KBM-7 (cell line): ENCODE results near the gene PEX1.
"Not testable (repeated sequence)": the region's sequence is repeated elsewhere in the genome, so short reads cannot be mapped to it uniquely, and the experiment has no call there.

Experiments used
- DNase-seq: peaks from one replicate; pipeline ENCODE4 v3.0.0-alpha.2; 2015
- in situ Hi-C: fragments of 300-500 bp; cut with MboI; formaldehyde crosslinking; loops from 2 replicates; pipeline ENCODE4 v1.14.3; 2020; ENCODE audit warnings: low sequenced_read_pairs, low pct_unique_long_range_greater_than_20kb, mixed read lengths

Gene PEX1

GRCh38 chr7:92468589-92468988 is 59.7 kb downstream of the PEX1 start:
- in situ Hi-C loops, DNase-seq: not testable (repeated sequence)

- DNase-seq, result no peak
- in situ Hi-C loops, result no loop called here
Observed at GRCh38 chr7:92466682-92467081, 61.6 kb downstream of the PEX1 start.

DNA sequence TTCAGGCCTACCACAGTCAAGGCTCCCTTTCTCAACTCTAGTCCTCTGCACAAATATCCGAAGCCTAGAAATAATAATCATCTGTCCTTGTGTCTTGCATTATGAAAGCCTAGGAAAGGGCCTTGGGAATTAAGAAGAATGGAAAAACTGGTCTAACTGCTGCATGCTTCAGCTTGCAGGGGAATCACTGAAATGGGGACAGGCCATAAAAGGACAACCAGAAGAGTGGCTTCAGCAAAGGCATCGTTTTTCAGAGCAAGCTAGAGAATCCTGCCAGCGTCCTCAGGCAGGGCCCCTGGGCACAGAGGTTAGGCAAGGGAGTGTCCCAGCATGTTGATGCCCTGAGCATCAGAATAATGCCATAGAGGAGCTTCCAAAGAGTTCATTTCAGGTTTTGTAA is 63.8 kb downstream of the PEX1 start:
- in situ Hi-C loops, result no loop called here
- no peak for DNase-seq

- in situ Hi-C loops, result no loop called here
Observed at GRCh38 chr7:92462560-92462959, 65.8 kb downstream of the PEX1 start.

GRCh38 chr7:92461027-92462003 is 67.0 kb downstream of the PEX1 start:
- DNase-seq, result peak; percentile 60
- in situ Hi-C loops, result no loop called here

More at GRCh38 chr7:92462560-92462959, 65.8 kb downstream of the PEX1 start:
- DNase-seq, result no peak

DNA sequence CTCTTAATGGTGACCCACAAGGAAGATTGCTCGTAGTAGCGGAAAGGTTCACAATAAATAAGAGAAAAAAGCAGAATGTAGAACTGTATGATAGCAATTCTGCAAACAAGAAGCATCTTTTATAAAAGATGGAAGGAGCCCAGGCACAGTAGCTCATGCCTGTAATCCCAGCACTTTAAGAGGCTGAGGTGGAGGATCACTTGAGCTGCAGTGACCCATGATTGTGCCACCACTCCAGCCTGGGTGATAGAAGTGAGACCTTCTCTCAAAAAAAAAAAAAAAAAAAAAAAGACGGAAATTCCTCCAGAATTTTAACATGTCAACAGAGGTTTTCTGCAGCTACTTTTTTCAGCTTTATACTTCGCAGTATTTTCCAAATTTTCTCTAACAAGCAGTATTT is 67.8 kb downstream of the PEX1 start:
- in situ Hi-C loops, result no loop called here

GRCh38 chr7:92460109-92460508 is 68.2 kb downstream of the PEX1 start:
- no peak for DNase-seq
- in situ Hi-C loops, result no loop called here

More for the DNA sequence above, 67.8 kb downstream of the PEX1 start:
- no peak for DNase-seq

DNA sequence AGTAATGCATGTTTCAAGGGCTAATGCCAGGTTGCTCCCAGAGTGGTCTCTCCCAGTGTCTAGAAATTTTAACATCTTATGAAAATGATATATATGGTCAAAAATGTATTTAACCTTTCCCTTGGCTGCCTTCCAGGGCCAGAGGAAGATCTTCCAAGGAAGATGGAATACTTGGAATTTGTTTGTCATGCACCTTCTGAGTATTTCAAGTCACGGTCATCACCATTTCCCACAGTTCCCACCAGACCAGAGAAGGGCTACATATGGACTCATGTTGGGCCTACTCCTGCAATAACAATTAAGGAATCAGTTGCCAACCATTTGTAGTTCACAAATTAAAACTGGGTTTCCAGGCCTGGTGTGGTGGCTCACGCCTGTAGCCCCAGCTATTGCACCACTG is 72.1 kb downstream of the PEX1 start:
- DNase-seq, result no peak
- in situ Hi-C loops, result no loop called here

GRCh38 chr7:92451645-92452044 is 76.7 kb downstream of the PEX1 start:
- DNase-seq, result no peak
- in situ Hi-C loops, result no loop called here

DNA sequence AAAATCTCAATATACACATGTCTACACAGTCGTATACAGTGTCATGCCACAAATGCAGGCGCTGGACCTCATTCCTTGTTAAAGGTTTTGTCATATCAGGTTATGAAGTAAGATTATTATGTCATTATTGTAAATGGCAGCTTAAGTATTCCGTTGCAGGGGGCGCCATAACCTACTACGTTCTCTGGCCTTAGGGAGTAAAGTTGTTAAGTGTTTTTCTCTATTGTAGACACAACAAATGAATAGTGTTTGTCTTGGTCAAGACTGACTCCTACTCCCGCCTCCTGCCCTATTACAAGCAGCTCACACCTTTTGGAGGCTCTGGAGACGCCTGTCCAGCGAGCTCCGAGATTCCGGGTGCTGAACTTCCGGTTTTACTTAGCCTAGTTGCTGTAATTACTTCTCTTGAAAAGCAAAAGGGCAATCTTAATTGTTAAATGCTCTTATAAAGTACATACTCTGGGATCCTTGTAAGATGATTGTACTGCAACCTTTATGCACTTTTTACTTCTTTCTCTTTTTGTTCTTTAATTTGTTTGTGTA is 80.0 kb downstream of the PEX1 start:
- peak; percentile 81 for DNase-seq
- in situ Hi-C loops, result no loop called here

DNA sequence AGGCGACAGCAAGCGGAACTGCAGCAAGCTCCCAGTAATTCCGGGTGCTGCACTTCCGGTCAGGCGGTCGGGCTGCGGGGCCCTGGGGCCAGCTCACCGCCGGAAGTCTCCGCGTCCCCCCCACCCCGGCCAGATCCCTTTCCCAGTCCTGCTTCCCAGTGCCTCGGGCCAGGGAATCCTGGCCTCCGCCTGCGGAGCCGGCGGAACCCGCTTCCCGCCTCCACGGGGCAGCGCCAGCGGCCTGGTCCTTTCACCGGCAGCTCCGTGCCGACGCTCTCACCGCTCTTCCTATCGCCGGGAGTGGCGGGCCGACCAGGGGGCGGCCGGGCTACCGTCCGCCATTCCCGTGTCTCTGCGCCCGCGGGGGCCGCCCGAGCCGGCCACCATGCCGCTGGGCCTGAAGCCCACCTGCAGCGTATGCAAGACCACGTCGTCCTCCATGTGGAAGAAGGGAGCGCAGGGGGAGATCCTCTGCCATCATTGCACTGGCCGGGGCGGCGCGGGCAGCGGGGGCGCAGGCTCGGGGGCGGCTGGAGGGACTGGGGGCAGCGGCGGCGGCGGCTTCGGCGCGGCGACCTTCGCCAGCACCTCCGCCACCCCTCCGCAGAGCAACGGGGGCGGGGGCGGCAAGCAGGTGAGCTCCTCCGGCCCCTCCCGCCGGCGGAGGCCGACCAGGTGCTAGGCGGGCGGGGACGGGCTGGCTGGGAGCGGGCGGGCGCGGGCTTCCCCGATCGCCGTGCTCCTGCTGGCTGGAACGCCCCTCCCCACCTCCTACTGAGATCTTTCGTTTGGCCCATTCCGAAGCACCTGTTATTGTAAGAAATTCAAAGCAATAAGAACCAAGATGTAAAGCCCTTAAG is 80.7 kb downstream of the PEX1 start, which contains the start of gene GATAD1:
GATAD1 (plus strand) TSS at position 138 of the 860 bp plus-strand sequence; CDS start at position 386, 248 bp downstream.
- peak; percentile 93 for DNase-seq

GRCh38 chr7:92446869-92447344 is 81.4 kb downstream of the PEX1 start:
- no peak for DNase-seq
- in situ Hi-C loops, result no loop called here

More for the DNA sequence above, 80.7 kb downstream of the PEX1 start, which contains the start of gene GATAD1:
- in situ Hi-C loops, result no loop called here

- in situ Hi-C loops, result not testable (repeated sequence)
- peak; percentile 73 for DNase-seq
Observed at GRCh38 chr7:92442720-92443119, 85.6 kb downstream of the PEX1 start.

DNA sequence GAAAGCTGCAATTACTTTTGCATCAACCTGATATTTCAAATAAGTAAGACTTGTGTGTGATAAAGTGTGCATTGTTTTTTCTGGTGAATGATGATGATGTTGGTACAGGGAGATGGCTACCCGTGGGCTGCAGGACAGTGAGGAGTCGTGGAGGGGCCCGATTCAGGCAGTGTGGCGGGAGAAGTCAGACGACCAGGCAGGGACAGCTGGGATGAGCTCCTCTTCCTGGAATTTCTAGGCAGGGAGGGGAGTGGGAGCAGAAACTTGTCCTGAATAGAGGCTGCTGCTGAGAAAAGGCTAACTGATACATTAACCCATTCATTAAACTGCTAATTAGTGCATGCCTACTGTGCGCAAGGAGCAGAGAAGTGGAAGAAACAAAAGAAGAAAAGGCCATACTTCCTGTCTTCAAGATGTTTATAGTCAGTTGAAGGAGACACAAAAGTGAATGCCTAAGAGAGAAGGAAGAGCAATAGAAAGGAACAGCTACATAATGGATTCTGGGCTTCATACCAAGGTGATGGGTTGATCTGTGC is 90.3 kb downstream of the PEX1 start:
- DNase-seq, result no peak
- in situ Hi-C loops, result no loop called here
